ENCODE measurements around the gene CHN2. TPM values are rescaled to one million over a fixed set of nuclear protein-coding genes. Genes with fewer than 3 reads are reported as not detected.

CHN2 gene
- total RNA-seq, 1 donor from 2014 or later = 34.2 TPM

- DNase-seq (ENCODE audit: low spot score) = no peak
These were observed 199.7 kb downstream of the CHN2 start for GRCh38 chr7:29394321-29394720.

DNA sequence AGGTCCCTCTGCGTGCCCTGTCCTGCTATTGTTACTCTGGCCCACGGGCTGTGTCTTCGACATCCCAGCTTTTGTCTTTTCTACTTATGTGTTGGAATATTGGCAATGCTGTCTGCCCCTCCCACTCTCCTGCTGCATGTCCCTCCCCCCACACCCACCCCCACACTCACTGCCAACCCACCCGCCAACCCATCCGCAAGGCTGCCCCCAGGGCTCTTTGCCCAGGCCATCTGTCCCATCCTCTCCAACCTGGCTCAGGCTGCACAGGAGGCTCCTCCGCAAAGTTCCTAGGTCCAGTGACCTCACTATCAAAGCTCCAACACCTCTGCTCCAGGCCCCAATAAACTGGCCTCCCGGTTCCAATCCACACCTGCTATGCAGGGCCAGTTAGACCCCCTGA, 202.0 kb downstream of the CHN2 start:
- DNase-seq (ENCODE audit: low spot score) = no peak

DNA sequence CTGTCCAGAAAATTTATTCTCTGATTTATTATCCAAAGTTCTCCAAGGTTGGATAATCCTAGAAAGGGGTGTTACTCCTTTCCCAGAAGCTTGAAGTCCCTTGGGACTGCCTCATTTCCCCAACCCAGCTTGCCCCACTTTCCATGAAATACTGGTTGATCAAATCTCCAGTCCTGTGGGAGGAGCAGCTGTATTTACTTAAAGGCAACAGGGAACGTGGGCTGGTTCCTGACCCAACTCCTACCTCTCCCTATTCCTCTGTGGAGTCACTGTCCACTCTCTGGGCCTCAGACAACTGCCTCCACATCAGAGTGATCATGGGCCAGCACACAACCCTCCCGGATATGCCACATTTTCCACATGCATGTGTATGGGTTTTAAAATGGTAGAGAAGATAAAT, 202.8 kb downstream of the CHN2 start:
- DNase-seq (ENCODE audit: low spot score) = no peak

GRCh38 chr7:29398011-29398410, 203.4 kb downstream of the CHN2 start:
- DNase-seq (ENCODE audit: low spot score) = no peak

GRCh38 chr7:29400437-29400836, 205.9 kb downstream of the CHN2 start:
- no peak for DNase-seq (ENCODE audit: low spot score)

DNA sequence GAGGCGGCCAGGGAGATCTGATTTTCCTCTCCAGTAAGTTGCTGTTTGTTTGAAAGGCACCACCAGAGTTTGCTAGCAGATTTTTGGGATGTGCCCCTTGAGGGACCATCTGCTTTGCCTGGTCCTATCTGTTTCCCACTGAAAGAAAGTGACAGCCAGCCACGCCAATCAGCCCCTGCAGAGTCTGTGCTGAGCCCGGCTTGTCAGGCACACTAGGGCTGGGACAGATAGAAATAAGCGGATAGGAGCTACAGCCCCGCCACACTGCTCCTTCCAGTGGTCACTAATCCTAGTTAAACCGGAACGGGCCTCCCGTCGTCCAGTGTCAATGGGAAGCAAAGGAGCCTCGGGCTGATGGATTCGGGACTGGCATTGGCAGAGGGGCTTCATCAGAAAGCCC, 207.2 kb downstream of the CHN2 start:
- DNase-seq (ENCODE audit: low spot score) = no peak

DNA sequence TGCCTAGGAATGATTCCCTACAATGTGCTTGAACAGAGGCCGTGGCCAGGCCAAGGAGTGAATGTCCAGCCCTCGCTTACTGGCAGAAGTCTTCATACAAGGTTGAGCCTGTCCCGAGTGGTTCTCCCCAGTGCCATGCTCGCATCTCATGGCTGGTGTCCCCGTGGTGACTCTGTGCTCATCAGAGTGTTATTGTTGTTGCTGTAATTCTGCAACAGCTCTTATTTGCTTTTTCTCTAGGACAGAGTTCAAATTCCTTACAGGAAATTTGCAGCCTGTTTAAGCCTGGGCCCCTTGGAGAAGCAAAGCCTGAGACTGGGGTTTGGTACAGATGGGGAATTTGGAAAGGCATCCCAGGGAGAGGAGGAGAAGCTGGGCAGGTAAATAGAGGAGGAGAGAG, 211.3 kb downstream of the CHN2 start:
- no peak for DNase-seq (ENCODE audit: low spot score)

GRCh38 chr7:29406366-29406765, 211.8 kb downstream of the CHN2 start:
- DNase-seq (ENCODE audit: low spot score) = no peak

GRCh38 chr7:29408841-29409243, 214.3 kb downstream of the CHN2 start:
- DNase-seq (ENCODE audit: low spot score) = peak; percentile 76

DNA sequence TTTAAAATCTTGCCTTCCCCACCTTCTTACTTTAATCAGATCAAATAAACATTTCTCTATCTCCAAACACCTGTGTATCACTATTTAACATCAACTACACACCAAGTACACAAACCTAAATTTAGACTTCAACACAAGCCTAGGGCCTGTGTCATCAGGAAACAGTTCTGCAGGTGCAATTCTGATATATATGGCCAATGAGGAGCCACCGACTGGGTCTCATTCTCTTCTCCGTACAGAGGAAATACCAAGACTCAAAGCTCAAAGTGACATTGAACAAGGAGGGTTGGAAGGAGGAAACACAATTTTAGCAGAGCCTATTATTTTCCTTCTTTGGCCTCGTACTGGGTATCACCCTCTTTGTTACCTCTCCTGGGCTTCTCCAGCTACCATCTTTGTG, 216.4 kb downstream of the CHN2 start:
- DNase-seq (ENCODE audit: low spot score) = no peak

- DNase-seq (ENCODE audit: low spot score) = no peak
These were observed 218.3 kb downstream of the CHN2 start for GRCh38 chr7:29412912-29413311.

GRCh38 chr7:29413626-29414136, 219.1 kb downstream of the CHN2 start:
- DNase-seq (ENCODE audit: low spot score) = no peak

DNA sequence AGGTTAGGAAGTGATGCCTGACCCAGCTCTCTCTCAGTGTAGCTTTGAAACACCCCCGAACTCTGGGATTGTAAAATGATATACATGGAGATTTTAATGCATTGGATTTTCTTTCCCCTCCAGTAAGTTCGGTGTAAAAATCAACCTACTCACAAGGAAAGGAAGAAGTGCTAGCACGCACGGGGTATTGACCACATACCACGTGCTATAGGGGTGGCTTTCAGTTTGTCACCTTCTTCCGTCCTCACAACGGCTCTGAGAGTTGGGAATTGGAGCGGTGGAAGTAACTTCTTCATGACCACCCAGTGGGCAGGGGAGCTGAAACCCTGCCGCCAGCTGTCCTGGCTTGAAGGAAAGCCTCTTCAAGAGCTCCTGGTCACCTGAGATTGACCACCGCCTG, 219.6 kb downstream of the CHN2 start:
- peak; percentile 12 for DNase-seq (ENCODE audit: low spot score)

- DNase-seq (ENCODE audit: low spot score) = no peak
These were observed 220.6 kb downstream of the CHN2 start for GRCh38 chr7:29415215-29415614.

- DNase-seq (ENCODE audit: low spot score) = no peak
These were observed 221.8 kb downstream of the CHN2 start for GRCh38 chr7:29416276-29416937.

GRCh38 chr7:29416938-29417305, 222.3 kb downstream of the CHN2 start:
- DNase-seq (ENCODE audit: low spot score) = no peak

DNA sequence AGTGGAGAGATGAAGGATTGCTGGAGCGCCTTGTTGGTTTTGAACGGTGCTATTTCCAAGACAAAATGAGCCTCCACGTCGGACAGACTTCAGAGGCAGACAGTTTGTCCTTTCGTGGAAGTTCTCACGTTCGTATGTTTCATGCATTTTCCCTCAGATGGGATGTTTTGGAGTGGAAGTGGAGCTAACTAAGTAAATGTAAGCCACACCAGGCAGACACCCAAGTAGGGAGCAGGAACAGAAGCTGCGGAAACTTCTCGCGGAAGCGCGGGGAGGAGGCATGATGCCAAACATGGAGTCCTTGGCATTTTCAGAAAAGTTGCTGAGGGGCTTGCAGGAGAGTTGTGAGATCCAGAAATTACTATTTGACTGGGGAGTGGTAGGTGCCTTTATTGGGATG, 223.5 kb downstream of the CHN2 start:
- no peak for DNase-seq (ENCODE audit: low spot score)

DNA sequence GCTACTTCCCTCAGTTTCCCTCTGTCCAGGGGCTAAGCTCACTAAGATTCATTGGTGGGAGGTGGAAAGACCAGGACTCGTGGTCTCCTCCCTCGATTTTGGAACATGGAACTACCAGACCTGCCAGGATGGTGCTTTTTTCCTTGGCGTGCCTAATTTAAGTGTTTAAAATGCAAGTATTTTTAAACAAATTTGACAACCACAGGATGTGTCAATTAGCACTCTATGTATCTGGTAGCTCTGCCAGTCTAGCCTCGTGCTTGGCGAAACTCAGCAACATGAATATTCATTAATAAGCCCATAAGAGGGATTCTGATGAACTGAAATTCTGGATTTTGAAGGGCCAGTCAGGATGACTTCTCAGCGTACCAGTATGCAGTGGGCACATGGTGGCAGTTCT, 224.1 kb downstream of the CHN2 start:
- DNase-seq (ENCODE audit: low spot score) = no peak

- DNase-seq (ENCODE audit: low spot score) = no peak
These were observed 225.4 kb downstream of the CHN2 start for GRCh38 chr7:29420011-29420410.

DNA sequence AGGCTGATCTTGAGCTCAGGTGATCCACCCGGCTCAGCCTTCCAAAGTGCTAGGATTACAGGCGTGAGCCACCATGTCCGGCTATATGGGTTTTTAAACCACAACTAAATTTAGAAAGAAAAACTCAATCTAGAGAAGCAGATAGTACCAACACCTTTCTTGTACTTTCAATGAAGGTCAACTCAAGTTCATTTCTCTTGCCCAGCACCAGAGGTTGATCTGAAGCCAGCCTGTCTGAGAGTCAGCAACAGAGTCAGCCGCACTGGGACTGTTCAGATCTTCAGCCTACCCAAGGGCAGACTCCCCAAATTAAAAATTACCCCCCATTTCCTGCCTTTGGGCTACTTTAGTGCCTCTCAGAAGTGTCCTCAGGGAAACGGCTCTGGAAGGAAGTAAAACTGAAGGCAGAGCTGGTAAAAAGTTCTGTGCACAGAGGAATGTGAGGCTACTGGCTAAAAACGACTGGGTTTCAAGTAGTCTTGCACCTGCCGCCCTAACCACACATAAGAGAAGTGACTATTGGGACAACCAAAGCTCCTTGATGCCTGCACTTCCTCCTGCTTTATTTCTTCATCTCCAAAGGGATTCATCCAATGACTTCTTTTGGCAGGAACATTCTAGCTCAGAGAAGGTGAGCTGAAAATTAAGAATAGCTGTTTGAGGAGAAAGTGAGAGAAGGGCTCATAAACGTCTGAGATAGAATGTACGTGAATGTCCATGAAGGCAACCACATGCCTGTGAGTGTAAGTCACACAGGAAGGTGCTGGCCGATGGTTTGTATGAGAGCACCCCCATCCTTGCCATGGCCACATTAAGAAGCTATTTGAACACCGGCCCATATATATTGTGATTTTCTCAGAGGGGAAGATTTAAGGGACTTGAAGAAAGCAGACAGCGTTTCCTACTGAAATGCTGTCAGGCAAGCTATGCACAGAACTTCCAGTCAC, 226.7 kb downstream of the CHN2 start:
- no peak for DNase-seq (ENCODE audit: low spot score)

- no peak for DNase-seq (ENCODE audit: low spot score)
These were observed 228.3 kb downstream of the CHN2 start for GRCh38 chr7:29422829-29423228.

GRCh38 chr7:29424295-29424983, 229.9 kb downstream of the CHN2 start:
- no peak for DNase-seq (ENCODE audit: low spot score)

- DNase-seq (ENCODE audit: low spot score) = no peak
These were observed 230.4 kb downstream of the CHN2 start for GRCh38 chr7:29424984-29425309.
